Esophagus squamous epithelium (tissue), 5 donors: ENCODE results near the gene ZZZ3. TPM values are rescaled to one million over a fixed set of nuclear protein-coding genes. Genes with fewer than 3 reads are reported as not detected.

ENCODE experiments used
- DNase-seq: peaks from one replicate; lab custom pipeline; 2025; lab: John Stamatoyannopoulos, UW
- H3K27ac ChIP-seq, 4 donors: fragments of 200-600 bp; sonication (generic); one replicate each; pipeline ENCODE4 v1.5.1; 2016 to 2019; ENCODE audit warnings: mild to moderate bottlenecking in 1 of 4
- H3K27me3 ChIP-seq, 4 donors: fragments of 200-600 bp; sonication (generic); 1 replicate in 3 of 4; 2 replicates in 1 of 4; pipeline versions ENCODE4 v1.5.1 to v1.6.0; 2017 to 2021; ENCODE audit warnings: antibody characterized with exemption in 1 of 4
- H3K36me3 ChIP-seq, 3 donors: fragments of 200-600 bp; sonication (generic); one replicate each; pipeline ENCODE4 v1.5.1; 2016 to 2019
- H3K4me1 ChIP-seq, 3 donors: fragments of 200-600 bp; sonication (generic); one replicate each; pipeline ENCODE4 v1.5.1; 2017 to 2019
- H3K4me3 ChIP-seq, 4 donors: fragments of 200-600 bp; sonication (generic); 1 replicate in 3 of 4; 2 replicates in 1 of 4; pipeline ENCODE4 v1.5.1; 2016 to 2019; ENCODE audit warnings: mild to moderate bottlenecking in 2 of 4, moderate library complexity in 1 of 4
- H3K9me3 ChIP-seq, 3 donors: fragments of 200-600 bp; sonication (generic); one replicate each; pipeline ENCODE4 v1.5.1; 2016 to 2019
- POLR2A ChIP-seq, 4 donors: fragments of 450-650 bp; IDR thresholded peaks; one replicate each; pipeline ENCODE4 v1.6.1; 2017; ENCODE audit warnings: antibody characterized with exemption in 4 of 4, mild to moderate bottlenecking in 4 of 4, moderate library complexity in 3 of 4
- WGBS, 2 donors: methylation state at CpG; one replicate each; pipeline ENCODE4 v1.1.5; 2018; 5-methylcytosine and 5-hydroxymethylcytosine counted together
- intact Hi-C: fragments of 100-400 bp; cut with DNase I; formaldehyde crosslinking; loops from one replicate; pipeline ENCODE4 v1.15.0; 2022
- total RNA-seq, 4 donors: library from RNA; depleted of rRNA; stranded (reverse); fragments of >200 nt; gene quantifications; one replicate each; pipeline ENCODE4 v1.1.0, GENCODE V29; 2016
- TF ChIP-seq, protein P1 (sequence below), 6 experiments: fragments of 450-650 bp in 4 of 6; fragments of 200-600 bp in 2 of 6; sonication (generic) in 2 of 6; IDR thresholded peaks; one replicate each; pipeline ENCODE4 v1.5.1; 2016 to 2019; ENCODE audit warnings: antibody characterized with exemption in 6 of 6, mild to moderate bottlenecking in 4 of 6, moderate library complexity in 4 of 6
- donor health status: DM: yes; HTN: yes; CAD: no.

Gene ZZZ3
- total RNA-seq, 4 donors from 2014 or later = 25.3 to 65.6 (median 33.1) TPM

GRCh38 chr1:77659879-77660593 lies 22.4 kb downstream of the ZZZ3 start:
- no peaks in the 10 kb centered on the region for H3K27me3 ChIP-seq
- no peak overlapping the region for H3K27ac ChIP-seq
- intact Hi-C loops = no loop called here
- TF ChIP-seq, protein P1, sequence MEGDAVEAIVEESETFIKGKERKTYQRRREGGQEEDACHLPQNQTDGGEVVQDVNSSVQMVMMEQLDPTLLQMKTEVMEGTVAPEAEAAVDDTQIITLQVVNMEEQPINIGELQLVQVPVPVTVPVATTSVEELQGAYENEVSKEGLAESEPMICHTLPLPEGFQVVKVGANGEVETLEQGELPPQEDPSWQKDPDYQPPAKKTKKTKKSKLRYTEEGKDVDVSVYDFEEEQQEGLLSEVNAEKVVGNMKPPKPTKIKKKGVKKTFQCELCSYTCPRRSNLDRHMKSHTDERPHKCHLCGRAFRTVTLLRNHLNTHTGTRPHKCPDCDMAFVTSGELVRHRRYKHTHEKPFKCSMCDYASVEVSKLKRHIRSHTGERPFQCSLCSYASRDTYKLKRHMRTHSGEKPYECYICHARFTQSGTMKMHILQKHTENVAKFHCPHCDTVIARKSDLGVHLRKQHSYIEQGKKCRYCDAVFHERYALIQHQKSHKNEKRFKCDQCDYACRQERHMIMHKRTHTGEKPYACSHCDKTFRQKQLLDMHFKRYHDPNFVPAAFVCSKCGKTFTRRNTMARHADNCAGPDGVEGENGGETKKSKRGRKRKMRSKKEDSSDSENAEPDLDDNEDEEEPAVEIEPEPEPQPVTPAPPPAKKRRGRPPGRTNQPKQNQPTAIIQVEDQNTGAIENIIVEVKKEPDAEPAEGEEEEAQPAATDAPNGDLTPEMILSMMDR (IDR thresholded peaks at IDR 0.05) = no peak
- TF ChIP-seq POLR2A (IDR thresholded peaks at IDR 0.05) = no peak
- no peak for DNase-seq
- H3K36me3 ChIP-seq = peaks cover 0 to 7% (median 0%) of the 10 kb centered on the region in 3 donors
- WGBS, 2 donors = 93 to 95% methylated on average over 4 of the region's 4 CpGs
- no peak overlapping the region for H3K4me3 ChIP-seq
- H3K4me1 ChIP-seq = peaks cover 0 to 31% (median 3%) of the 10 kb centered on the region in 3 donors
- H3K9me3 ChIP-seq = no peaks in the 10 kb centered on the region

DNA sequence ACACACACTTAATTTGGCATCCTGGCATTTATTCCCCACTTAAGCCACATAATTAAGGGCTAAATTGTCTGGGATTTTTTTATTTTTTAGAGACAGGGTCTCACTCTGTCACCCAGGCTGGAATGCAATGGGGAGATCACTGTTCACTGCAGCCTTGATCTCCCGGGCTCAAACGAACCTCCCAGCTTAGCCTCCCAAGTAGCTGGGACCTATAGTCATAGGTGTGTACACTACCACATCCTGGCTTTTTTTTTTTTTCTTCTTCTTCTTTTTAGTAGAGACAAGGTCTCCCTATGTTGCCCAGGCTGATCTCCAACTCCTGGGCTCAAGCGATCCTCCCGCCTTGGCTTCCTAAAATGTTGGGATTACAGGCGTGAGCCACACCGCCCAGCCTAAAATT lies 24.2 kb downstream of the ZZZ3 start:
- no peaks in the 10 kb centered on the region for H3K9me3 ChIP-seq
- H3K27me3 ChIP-seq = no peaks in the 10 kb centered on the region
- WGBS, 2 donors = 94 to 98% methylated on average over 6 of the region's 6 CpGs
- H3K4me1 ChIP-seq = peaks cover 0 to 21% (median 0%) of the 10 kb centered on the region in 3 donors
- H3K4me3 ChIP-seq = no peak overlapping the region
- intact Hi-C loops = no loop called here
- no peak for DNase-seq
- peaks cover 0 to 7% (median 0%) of the 10 kb centered on the region in 3 donors for H3K36me3 ChIP-seq
- H3K27ac ChIP-seq = no peak overlapping the region
- TF ChIP-seq, protein P1 (IDR thresholded peaks at IDR 0.05) = no peak
- TF ChIP-seq POLR2A (IDR thresholded peaks at IDR 0.05) = no peak

DNA sequence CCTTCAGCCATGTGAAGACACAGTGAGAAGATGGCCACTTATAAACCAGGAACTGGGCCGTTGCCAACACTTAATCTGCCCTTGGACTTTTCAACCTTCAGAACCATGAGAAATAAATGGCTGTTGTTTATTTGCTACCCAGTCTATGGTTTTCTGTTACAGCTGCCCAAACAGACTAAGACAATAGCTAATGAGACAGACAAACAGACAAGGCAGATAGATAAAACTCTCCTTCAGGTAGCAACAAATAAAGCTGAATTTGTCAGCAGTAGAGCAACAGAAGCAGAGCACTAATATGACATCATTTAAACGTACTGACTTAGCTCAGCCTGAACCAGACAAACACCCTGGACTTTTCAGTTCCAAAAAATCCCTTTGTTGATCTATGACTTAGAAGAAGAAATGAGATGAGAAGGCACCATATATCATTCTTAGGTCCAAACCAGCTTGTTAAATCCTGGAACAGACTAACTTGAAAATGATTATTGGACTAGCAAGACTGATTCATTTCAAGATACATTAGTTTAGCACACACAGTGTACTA lies 27.0 kb downstream of the ZZZ3 start:
- TF ChIP-seq POLR2A (IDR thresholded peaks at IDR 0.05) = no peak
- TF ChIP-seq, protein P1 (IDR thresholded peaks at IDR 0.05) = no peak
- H3K27ac ChIP-seq = no peak overlapping the region
- H3K4me3 ChIP-seq = no peak overlapping the region
- H3K9me3 ChIP-seq = peaks cover 0 to 4% (median 0%) of the 10 kb centered on the region in 3 donors
- DNase-seq = no peak
- no peaks in the 10 kb centered on the region for H3K27me3 ChIP-seq
- 34 to 47% methylated on average over 2 of the region's 2 CpGs for WGBS, 2 donors
- intact Hi-C loops = no loop called here
- peaks cover 0 to 17% (median 0%) of the 10 kb centered on the region in 3 donors for H3K4me1 ChIP-seq
- H3K36me3 ChIP-seq = peaks cover 0 to 10% (median 0%) of the 10 kb centered on the region in 3 donors

DNA sequence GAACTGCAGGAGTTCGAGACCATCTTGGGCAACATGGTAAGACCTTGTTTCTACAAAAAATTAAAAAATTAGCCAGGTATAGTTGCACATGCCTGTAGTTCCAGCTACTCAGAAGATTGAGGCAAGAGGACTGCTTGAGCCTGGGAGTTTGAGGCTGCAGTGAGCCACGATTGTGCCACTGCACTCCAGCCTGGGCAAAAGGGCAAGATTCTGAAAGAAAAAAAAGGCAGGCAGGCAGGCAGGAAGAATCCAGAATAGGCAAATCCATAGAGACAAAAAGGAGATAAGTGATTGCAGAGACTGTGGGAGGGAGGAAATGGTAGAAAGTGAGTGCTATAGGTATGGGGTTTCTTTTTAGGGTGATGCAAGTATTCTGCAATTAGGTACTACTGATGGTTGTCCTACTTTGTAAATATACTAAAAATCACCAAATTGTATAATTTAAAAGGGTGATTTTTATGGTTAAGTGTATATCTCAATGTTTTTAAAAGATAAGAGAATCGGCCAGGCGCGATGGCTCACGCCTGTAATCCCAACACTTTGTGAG lies 29.4 kb downstream of the ZZZ3 start:
- Histone ChIP-seq H3K4me3 (no peak overlapping the region), H3K36me3 (peaks cover 0 to 15% (median 0%) of the 10 kb centered on the region in 3 donors), H3K27me3 (no peaks in the 10 kb centered on the region), H3K4me1 (peaks cover 0 to 17% (median 0%) of the 10 kb centered on the region in 3 donors), H3K9me3 (peaks cover 0 to 20% (median 12%) of the 10 kb centered on the region in 3 donors), H3K27ac (no peak overlapping the region)
- WGBS, 2 donors = 81 to 94% methylated on average over 6 of the region's 6 CpGs
- DNase-seq = no peak
- intact Hi-C loops = no loop called here
- TF ChIP-seq, protein P1 (IDR thresholded peaks at IDR 0.05) = no peak
- no peak for TF ChIP-seq POLR2A (IDR thresholded peaks at IDR 0.05)

DNA sequence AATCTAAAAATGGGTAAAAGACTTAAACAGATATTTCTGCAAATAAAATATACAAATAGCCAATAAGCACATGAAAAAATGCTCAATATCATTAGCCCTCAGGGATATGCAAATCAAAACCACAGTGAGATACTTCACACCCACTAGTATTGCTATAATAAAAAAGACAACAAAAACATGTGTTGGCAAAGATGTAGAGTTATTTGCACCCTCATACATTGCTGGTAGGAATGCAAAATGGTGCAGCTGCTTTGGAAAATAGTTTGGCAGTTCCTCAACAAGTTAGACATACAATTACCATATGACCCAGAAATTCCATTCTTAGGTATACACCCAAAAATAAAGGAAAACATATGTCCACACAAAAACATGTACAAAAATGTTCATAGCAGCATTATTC lies 30.2 kb downstream of the ZZZ3 start:
- Histone ChIP-seq H3K27me3 (no peaks in the 10 kb centered on the region), H3K36me3 (peaks cover 0 to 15% (median 0%) of the 10 kb centered on the region in 3 donors), H3K9me3 (peaks cover 0 to 20% (median 12%) of the 10 kb centered on the region in 3 donors), H3K27ac (no peak overlapping the region), H3K4me3 (no peak overlapping the region), H3K4me1 (peaks cover 0 to 17% (median 0%) of the 10 kb centered on the region in 3 donors)
- DNase-seq = no peak
- TF ChIP-seq, protein P1 (IDR thresholded peaks at IDR 0.05) = no peak
- TF ChIP-seq POLR2A (IDR thresholded peaks at IDR 0.05) = no peak
- intact Hi-C loops = no loop called here
